HepG2 (cell line): ENCODE measurements around the gene PCDHGA9. TPM values are rescaled to one million over a fixed set of nuclear protein-coding genes. Genes with fewer than 3 reads are reported as not detected.
"Not testable (repeated sequence)": the region's sequence is repeated elsewhere in the genome, so short reads cannot be mapped to it uniquely, and the experiment has no call there.

Source experiments
- ATAC-seq: fragments of 200-7000 bp; cut with Tn5 transposase; 3 replicates; pipeline ENCODE4 v1.9.1; 2020; ENCODE audit warnings: mild to moderate bottlenecking, moderate library complexity
- BruUV-seq: library from RNA; stranded (reverse); fragments of 400-500 nt; replicated peaks from 2 replicates; lab custom pipeline; 2021; lab: Mats Ljungman, UMichigan
- CTCF ChIA-PET: fragments of 300-600 bp; formaldehyde crosslinking; extraction: SDS; loops from one replicate; lab custom pipeline; 2021; ENCODE audit warnings: low total read pairs, inconsistent platforms, low intra/inter-chr PET ratio; lab: Yijun Ruan, JAX
- POLR2A ChIA-PET: fragments of 350-600 bp; sonication (Branson Sonifier 250); formaldehyde crosslinking; loops from one replicate; lab custom pipeline; 2020; ENCODE audit warnings: antibody characterized with exemption, inconsistent platforms; lab: Yijun Ruan, JAX
- DNase-seq: peaks from one replicate; pipeline ENCODE4 v3.0.0-alpha.2; 2015; ENCODE audit warnings: low spot score
- FAIRE-seq: peaks from 3 replicates; lab custom pipeline; 2011; peaks lifted over from hg19 to GRCh38; lab: Jason Lieb, UNC
- H2AFZ ChIP-seq: one replicate; pipeline ENCODE4 v1.6.1; 2011; ENCODE audit warnings: low read length, inconsistent platforms
- H3K27ac ChIP-seq: fragments of 300-600 bp; 3 replicates; pipeline ENCODE4 v1.8.0; 2011; ENCODE audit warnings: mixed run types, mild to moderate bottlenecking, mixed read lengths, low read length, inconsistent platforms; ENCODE audit not compliant: insufficient read depth; ENCODE audit errors: extremely low read length
- H3K27me3 ChIP-seq, 2 experiments: fragments of 200-600 bp in 1 of 2; 2 replicates in 1 of 2; 3 replicates in 1 of 2; pipeline versions ENCODE4 v1.6.0 to v1.8.0; 2011; ENCODE audit warnings: low read length in 2 of 2, mild to moderate bottlenecking in 2 of 2, moderate library complexity in 2 of 2, inconsistent platforms in 1 of 2; ENCODE audit not compliant: insufficient read depth in 2 of 2, control insufficient read depth in 1 of 2
- H3K36me3 ChIP-seq, 2 experiments: fragments of 200-600 bp in 1 of 2; replicated peaks in 1 of 2; 2 replicates in 1 of 2; 3 replicates in 1 of 2; pipeline versions ENCODE4 v1.5.1 to v1.8.0; 2011; ENCODE audit warnings: low read length in 2 of 2, inconsistent platforms in 1 of 2; ENCODE audit not compliant: insufficient read depth in 2 of 2, control insufficient read depth in 1 of 2
- H3K4me1 ChIP-seq: 2 replicates; pipeline ENCODE4 v1.5.1; 2012; ENCODE audit warnings: low read length, inconsistent platforms; ENCODE audit not compliant: insufficient read depth
- H3K4me2 ChIP-seq: 2 replicates; pipeline ENCODE4 v1.6.0; 2011; ENCODE audit warnings: low read depth, low read length, inconsistent platforms
- H3K4me3 ChIP-seq, 3 experiments: fragments of 200-600 bp in 1 of 3; sonication (generic), shearing (Covaris generic) in 1 of 3; replicated peaks in 1 of 3; 2 replicates each; pipeline ENCODE4 v1.5.1; 2011 to 2016; ENCODE audit warnings: low read length in 3 of 3, inconsistent platforms in 2 of 3, low read depth in 2 of 3, mild to moderate bottlenecking in 2 of 3, control low read depth in 1 of 3, mixed read lengths in 1 of 3; ENCODE audit not compliant: insufficient read depth in 1 of 3
- H3K79me2 ChIP-seq: one replicate; pipeline ENCODE4 v1.6.1; 2011; ENCODE audit warnings: low read length, inconsistent platforms; ENCODE audit not compliant: insufficient read depth
- H3K9ac ChIP-seq: 2 replicates; pipeline ENCODE4 v1.6.0; 2011; ENCODE audit warnings: mild to moderate bottlenecking, low read depth, low read length, inconsistent platforms; ENCODE audit not compliant: insufficient read depth
- H3K9me3 ChIP-seq: 2 replicates; pipeline ENCODE4 v1.5.1; 2012; ENCODE audit warnings: mild to moderate bottlenecking, low read length
- H4K20me1 ChIP-seq: 2 replicates; pipeline ENCODE4 v1.6.0; 2011; ENCODE audit warnings: inconsistent platforms, mild to moderate bottlenecking, low read length, moderate library complexity; ENCODE audit not compliant: insufficient read depth
- ARNT2 ChIP-seq: sonication (generic); formaldehyde crosslinking; IDR thresholded peaks from 2 replicates; pipeline ENCODE4 v1.8.0; 2022; ENCODE audit warnings: mild to moderate bottlenecking, low read depth, missing genetic modification reagents, moderate library complexity
- NONO ChIP-seq, 2 experiments: fragments of 450-650 bp in 1 of 2; sonication (generic) in 1 of 2; formaldehyde crosslinking in 1 of 2; IDR thresholded peaks in 1 of 2; conservative IDR thresholded peaks in 1 of 2; 2 replicates each; pipeline versions ENCODE4 v1.6.1 to v1.8.0; 2017 to 2022; ENCODE audit warnings: mild to moderate bottlenecking in 1 of 2, missing genetic modification reagents in 1 of 2, moderate library complexity in 1 of 2
- NRL ChIP-seq: sonication (generic); formaldehyde crosslinking; IDR thresholded peaks from 2 replicates; pipeline ENCODE4 v1.5.0; 2020; ENCODE audit warnings: missing genetic modification reagents, mild to moderate bottlenecking, moderate library complexity, borderline replicate concordance
- ZNF547 ChIP-seq: sonication (generic); formaldehyde crosslinking; IDR thresholded peaks from 2 replicates; pipeline ENCODE4 v1.5.1; 2020; ENCODE audit warnings: mild to moderate bottlenecking, missing genetic modification reagents
- WGBS: methylation state at CpG from one replicate; pipeline ENCODE4 v1.1.6; 2017; ENCODE audit warnings: low lambda C conversion rate; 5-methylcytosine and 5-hydroxymethylcytosine counted together
- in situ Hi-C: cut with HindIII; loops from 2 replicates; pipeline ENCODE4 v1.10.0; 2017; ENCODE audit warnings: low pct_unique_long_range_greater_than_20kb; ENCODE audit not compliant: extremely low pct_ligation_motif_present
- intact Hi-C: fragments of 100-400 bp; cut with micrococcal nuclease; formaldehyde crosslinking; loops from one replicate; pipeline ENCODE4 v1.10.0; 2022; ENCODE audit not compliant: unreplicated experiment
- polyA plus RNA-seq, 8 experiments: library from polyadenylated mRNA; depleted of rRNA in 3 of 8; stranded (reverse) in 7 of 8; unstranded in 1 of 8; fragments of >200 nt; fragmentation: Illumina TruSeq in 4 of 8; extraction: Trizol in 4 of 8; gene quantifications; 2 replicates each; pipeline versions ENCODE4 v1.2.1 to v1.2.3, GENCODE V29; 2011 to 2016; ENCODE audit warnings: low read depth in 4 of 8, missing spikeins in 1 of 8, mixed read lengths in 1 of 8; ENCODE audit not compliant: insufficient read depth in 1 of 8
- total RNA-seq, 5 experiments: library from RNA; depleted of rRNA; stranded (reverse); fragments of >200 nt; fragmentation: Illumina TruSeq; extraction: Trizol; gene quantifications; 2 replicates each; pipeline ENCODE4 v1.2.3, GENCODE V29; 2016; ENCODE audit warnings: low read depth in 1 of 5
- TF ChIP-seq, protein P1 (sequence below): sonication (generic); formaldehyde crosslinking; conservative IDR thresholded peaks from 2 replicates; pipeline ENCODE4 v1.4.0; 2020; ENCODE audit warnings: mild to moderate bottlenecking, missing genetic modification reagents, moderate library complexity
- TF ChIP-seq, protein P2 (sequence below): IDR thresholded peaks from 2 replicates; pipeline ENCODE4 v1.6.1; 2016; ENCODE audit warnings: missing compliant biosample characterization, missing genetic modification reagents, borderline replicate concordance

Gene PCDHGA9
- total and polyA plus RNA-seq, 2 of the 13 experiments (the other 11 are each of a cell fraction or from before 2014, with no cell fraction given) = 0.09 to 0.38 TPM

DNA sequence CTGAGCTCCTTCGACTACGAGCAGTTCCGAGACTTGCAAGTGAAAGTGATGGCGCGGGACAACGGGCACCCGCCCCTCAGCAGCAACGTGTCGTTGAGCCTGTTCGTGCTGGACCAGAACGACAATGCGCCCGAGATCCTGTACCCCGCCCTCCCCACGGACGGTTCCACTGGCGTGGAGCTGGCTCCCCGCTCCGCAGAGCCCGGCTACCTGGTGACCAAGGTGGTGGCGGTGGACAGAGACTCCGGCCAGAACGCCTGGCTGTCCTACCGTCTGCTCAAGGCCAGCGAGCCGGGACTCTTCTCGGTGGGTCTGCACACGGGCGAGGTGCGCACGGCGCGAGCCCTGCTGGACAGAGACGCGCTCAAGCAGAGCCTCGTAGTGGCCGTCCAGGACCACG, 29.7 kb downstream of the PCDHGA9 start:
- BruUV-seq, POLR2A ChIA-PET, CTCF ChIA-PET, H3K79me2 ChIP-seq, DNase-seq, H3K4me1 ChIP-seq, H3K27me3 ChIP-seq, H3K4me2 ChIP-seq, ATAC-seq, intact Hi-C loops, H3K9ac ChIP-seq, H3K4me3 ChIP-seq, H3K36me3 ChIP-seq, in situ Hi-C loops, H3K27ac ChIP-seq, FAIRE-seq, H4K20me1 ChIP-seq, H2AFZ ChIP-seq: not testable (repeated sequence)
- WGBS = 86% methylated on average over 8 of the region's 38 CpGs
- peaks cover 19% of the 10 kb centered on the region; the same call in 1 of the 2 replicates for H3K9me3 ChIP-seq

DNA sequence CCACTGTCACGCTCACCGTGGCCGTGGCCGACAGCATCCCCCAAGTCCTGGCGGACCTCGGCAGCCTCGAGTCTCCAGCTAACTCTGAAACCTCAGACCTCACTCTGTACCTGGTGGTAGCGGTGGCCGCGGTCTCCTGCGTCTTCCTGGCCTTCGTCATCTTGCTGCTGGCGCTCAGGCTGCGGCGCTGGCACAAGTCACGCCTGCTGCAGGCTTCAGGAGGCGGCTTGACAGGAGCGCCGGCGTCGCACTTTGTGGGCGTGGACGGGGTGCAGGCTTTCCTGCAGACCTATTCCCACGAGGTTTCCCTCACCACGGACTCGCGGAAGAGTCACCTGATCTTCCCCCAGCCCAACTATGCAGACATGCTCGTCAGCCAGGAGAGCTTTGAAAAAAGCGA, 30.1 kb downstream of the PCDHGA9 start:
- H3K4me1 ChIP-seq, CTCF ChIA-PET, H3K9ac ChIP-seq, H3K4me2 ChIP-seq, intact Hi-C loops, BruUV-seq, H2AFZ ChIP-seq, in situ Hi-C loops, DNase-seq, ATAC-seq, H3K27ac ChIP-seq, FAIRE-seq, H3K4me3 ChIP-seq, H4K20me1 ChIP-seq, H3K36me3 ChIP-seq, H3K27me3 ChIP-seq, POLR2A ChIA-PET, H3K79me2 ChIP-seq: not testable (repeated sequence)
- 82% methylated on average over 26 of the region's 29 CpGs for WGBS
- H3K9me3 ChIP-seq = peaks cover 19% of the 10 kb centered on the region; the same call in 1 of the 2 replicates

DNA sequence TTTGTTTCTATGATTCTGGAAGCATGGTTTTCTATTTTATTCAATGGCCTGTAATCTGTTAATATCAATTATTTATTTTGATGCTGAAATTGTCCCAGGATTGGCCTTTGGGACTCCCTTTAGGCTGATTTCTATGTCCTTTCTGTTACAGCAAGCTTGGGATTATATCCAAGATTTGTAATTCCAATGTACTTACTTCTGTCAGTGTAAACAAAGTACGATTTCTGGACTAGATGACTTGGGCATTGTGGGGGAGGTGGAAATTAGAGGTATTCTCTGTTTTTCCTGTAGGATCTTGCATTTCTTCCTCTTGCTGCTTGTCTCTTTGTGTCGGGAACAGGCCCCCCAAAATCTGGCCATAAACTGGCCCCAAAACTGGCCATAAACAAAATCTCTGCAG, 31.4 kb downstream of the PCDHGA9 start:
- no peaks in the 10 kb centered on the region for H4K20me1 ChIP-seq
- H3K4me1 ChIP-seq = no peaks in the 10 kb centered on the region
- no peak overlapping the region for H3K4me3 ChIP-seq
- no peak overlapping the region for H3K9ac ChIP-seq
- DNase-seq (no peak), FAIRE-seq (no peak), ATAC-seq (no peak)
- H3K36me3 ChIP-seq = no peaks in the 10 kb centered on the region
- H3K27ac ChIP-seq = no peak overlapping the region
- in situ Hi-C loops (no loop called here), intact Hi-C loops (no loop called here)
- peaks cover 19% of the 10 kb centered on the region; the same call in 1 of the 2 replicates for H3K9me3 ChIP-seq
- WGBS = 25% methylated on average over 2 of the region's 2 CpGs
- ChIA-PET CTCF (no interaction called here), POLR2A (no interaction called here)
- no peak overlapping the region for H3K4me2 ChIP-seq
- no peaks in the 10 kb centered on the region for H3K27me3 ChIP-seq
- no peaks in the 10 kb centered on the region for H3K79me2 ChIP-seq
- no peak overlapping the region for H2AFZ ChIP-seq
- BruUV-seq = no TSS peak
- TF ChIP-seq NRL (CRISPR knock-in tag) (no peak), NONO (IDR thresholded peaks at IDR 0.05) (no peak), NONO (CRISPR knock-in tag; conservative IDR thresholded peaks at IDR 0.05) (no peak), ARNT2 (CRISPR knock-in tag) (no peak), ZNF547 (CRISPR knock-in tag) (no peak)
- TF ChIP-seq, protein P1, sequence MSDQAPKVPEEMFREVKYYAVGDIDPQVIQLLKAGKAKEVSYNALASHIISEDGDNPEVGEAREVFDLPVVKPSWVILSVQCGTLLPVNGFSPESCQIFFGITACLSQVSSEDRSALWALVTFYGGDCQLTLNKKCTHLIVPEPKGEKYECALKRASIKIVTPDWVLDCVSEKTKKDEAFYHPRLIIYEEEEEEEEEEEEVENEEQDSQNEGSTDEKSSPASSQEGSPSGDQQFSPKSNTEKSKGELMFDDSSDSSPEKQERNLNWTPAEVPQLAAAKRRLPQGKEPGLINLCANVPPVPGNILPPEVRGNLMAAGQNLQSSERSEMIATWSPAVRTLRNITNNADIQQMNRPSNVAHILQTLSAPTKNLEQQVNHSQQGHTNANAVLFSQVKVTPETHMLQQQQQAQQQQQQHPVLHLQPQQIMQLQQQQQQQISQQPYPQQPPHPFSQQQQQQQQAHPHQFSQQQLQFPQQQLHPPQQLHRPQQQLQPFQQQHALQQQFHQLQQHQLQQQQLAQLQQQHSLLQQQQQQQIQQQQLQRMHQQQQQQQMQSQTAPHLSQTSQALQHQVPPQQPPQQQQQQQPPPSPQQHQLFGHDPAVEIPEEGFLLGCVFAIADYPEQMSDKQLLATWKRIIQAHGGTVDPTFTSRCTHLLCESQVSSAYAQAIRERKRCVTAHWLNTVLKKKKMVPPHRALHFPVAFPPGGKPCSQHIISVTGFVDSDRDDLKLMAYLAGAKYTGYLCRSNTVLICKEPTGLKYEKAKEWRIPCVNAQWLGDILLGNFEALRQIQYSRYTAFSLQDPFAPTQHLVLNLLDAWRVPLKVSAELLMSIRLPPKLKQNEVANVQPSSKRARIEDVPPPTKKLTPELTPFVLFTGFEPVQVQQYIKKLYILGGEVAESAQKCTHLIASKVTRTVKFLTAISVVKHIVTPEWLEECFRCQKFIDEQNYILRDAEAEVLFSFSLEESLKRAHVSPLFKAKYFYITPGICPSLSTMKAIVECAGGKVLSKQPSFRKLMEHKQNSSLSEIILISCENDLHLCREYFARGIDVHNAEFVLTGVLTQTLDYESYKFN (CRISPR knock-in tag) = no peak
- TF ChIP-seq, protein P2, sequence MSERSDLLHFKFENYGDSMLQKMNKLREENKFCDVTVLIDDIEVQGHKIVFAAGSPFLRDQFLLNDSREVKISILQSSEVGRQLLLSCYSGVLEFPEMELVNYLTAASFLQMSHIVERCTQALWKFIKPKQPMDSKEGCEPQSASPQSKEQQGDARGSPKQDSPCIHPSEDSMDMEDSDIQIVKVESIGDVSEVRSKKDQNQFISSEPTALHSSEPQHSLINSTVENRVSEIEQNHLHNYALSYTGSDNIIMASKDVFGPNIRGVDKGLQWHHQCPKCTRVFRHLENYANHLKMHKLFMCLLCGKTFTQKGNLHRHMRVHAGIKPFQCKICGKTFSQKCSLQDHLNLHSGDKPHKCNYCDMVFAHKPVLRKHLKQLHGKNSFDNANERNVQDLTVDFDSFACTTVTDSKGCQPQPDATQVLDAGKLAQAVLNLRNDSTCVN (CRISPR knock-in tag) = no peak
